SK-N-SH treated with all-trans-retinoic acid at 6 μM for 48 hours (cell line): Measurements from ENCODE around the gene KCNQ5.

ENCODE experiments used
- ATAC-seq: fragments of 200-7000 bp; cut with Tn5 transposase; 3 replicates; pipeline ENCODE4 v1.9.1; 2020; ENCODE audit warnings: mild to moderate bottlenecking, moderate library complexity
- ARNTL ChIP-seq: fragments of 450-650 bp; formaldehyde crosslinking; IDR thresholded peaks from 2 replicates; pipeline ENCODE4 v1.5.0; 2020; ENCODE audit warnings: low read depth, mild to moderate bottlenecking, moderate library complexity, borderline replicate concordance
- BACH2 ChIP-seq: fragments of 250-450 bp; sonication (Bioruptor Pico); IDR thresholded peaks from 2 replicates; pipeline ENCODE4 v1.9.0; 2021; ENCODE audit warnings: mild to moderate bottlenecking, borderline replicate concordance
- CREB5 ChIP-seq: fragments of 250-450 bp; sonication (Bioruptor Pico); IDR thresholded peaks from 2 replicates; pipeline ENCODE4 v1.5.1; 2020; ENCODE audit warnings: low read depth, mild to moderate bottlenecking, moderate library complexity
- CSDC2 ChIP-seq: fragments of 250-450 bp; sonication (Bioruptor Pico); IDR thresholded peaks from 2 replicates; pipeline ENCODE4 v1.5.0; 2020; ENCODE audit warnings: mild to moderate bottlenecking, moderate library complexity
- GLIS3 ChIP-seq: fragments of 250-450 bp; sonication (Bioruptor Pico); IDR thresholded peaks from 2 replicates; pipeline ENCODE4 v1.5.0; 2020; ENCODE audit warnings: mild to moderate bottlenecking, moderate library complexity
- ISL1 ChIP-seq: fragments of 250-450 bp; sonication (Bioruptor Pico); IDR thresholded peaks from 2 replicates; pipeline ENCODE4 v2.1.2; 2022; ENCODE audit warnings: mild to moderate bottlenecking, moderate library complexity
- OSR1 ChIP-seq: fragments of 250-450 bp; sonication (Bioruptor Pico); IDR thresholded peaks from 2 replicates; pipeline ENCODE4 v1.8.0; 2022; ENCODE audit warnings: moderate library complexity, mild to moderate bottlenecking, inconsistent platforms
- POU6F1 ChIP-seq: fragments of 250-450 bp; sonication (Bioruptor Pico); IDR thresholded peaks from 2 replicates; pipeline ENCODE4 v1.8.0; 2021; ENCODE audit warnings: low read depth, mild to moderate bottlenecking, moderate library complexity, borderline replicate concordance
- PPARA ChIP-seq: fragments of 250-450 bp; sonication (Bioruptor Pico); IDR thresholded peaks from 2 replicates; pipeline ENCODE4 v1.5.0; 2020; ENCODE audit warnings: mild to moderate bottlenecking, borderline replicate concordance
- RARB ChIP-seq: fragments of 250-450 bp; sonication (Bioruptor Pico); IDR thresholded peaks from 2 replicates; pipeline ENCODE4 v1.8.0; 2021; ENCODE audit warnings: mild to moderate bottlenecking, moderate library complexity
- SNAI2 ChIP-seq: fragments of 250-450 bp; sonication (Bioruptor Pico); IDR thresholded peaks from 2 replicates; pipeline ENCODE4 v1.5.0; 2020; ENCODE audit warnings: mild to moderate bottlenecking, moderate library complexity
- TCF4 ChIP-seq: fragments of 250-450 bp; sonication (Bioruptor Pico); IDR thresholded peaks from 2 replicates; pipeline ENCODE4 v1.8.0; 2021; ENCODE audit warnings: mild to moderate bottlenecking, moderate library complexity, borderline replicate concordance
- TOX ChIP-seq: fragments of 250-450 bp; sonication (Bioruptor Pico); IDR thresholded peaks from 2 replicates; pipeline ENCODE4 v1.8.0; 2021; ENCODE audit warnings: mild to moderate bottlenecking, moderate library complexity, borderline replicate concordance
- ZC3H10 ChIP-seq: fragments of 250-450 bp; sonication (Bioruptor Pico); IDR thresholded peaks from 2 replicates; pipeline ENCODE4 v1.5.1; 2021; ENCODE audit warnings: mild to moderate bottlenecking, moderate library complexity
- ZFP3 ChIP-seq: fragments of 250-450 bp; sonication (Bioruptor Pico); IDR thresholded peaks from 2 replicates; pipeline ENCODE4 v1.5.0; 2020; ENCODE audit warnings: mild to moderate bottlenecking, moderate library complexity
- ZFP30 ChIP-seq: fragments of 450-650 bp; formaldehyde crosslinking; IDR thresholded peaks from 2 replicates; pipeline ENCODE4 v1.5.0; 2022; ENCODE audit warnings: mild to moderate bottlenecking, moderate library complexity
- ZNF565 ChIP-seq: fragments of 450-650 bp; formaldehyde crosslinking; conservative IDR thresholded peaks from 2 replicates; pipeline ENCODE4 v1.5.0; 2020; ENCODE audit warnings: low read depth, mild to moderate bottlenecking, moderate library complexity
- ZNF70 ChIP-seq: fragments of 450-650 bp; formaldehyde crosslinking; IDR thresholded peaks from 2 replicates; pipeline ENCODE4 v1.5.0; 2020; ENCODE audit warnings: mild to moderate bottlenecking, moderate library complexity
- ZNF8 ChIP-seq: fragments of 450-650 bp; formaldehyde crosslinking; IDR thresholded peaks from 2 replicates; pipeline ENCODE4 v1.5.0; 2020; ENCODE audit warnings: mild to moderate bottlenecking, moderate library complexity
- TF ChIP-seq, protein P1 (sequence below): fragments of 250-450 bp; sonication (Bioruptor Pico); IDR thresholded peaks from 2 replicates; pipeline ENCODE4 v1.5.1; 2021; ENCODE audit warnings: mild to moderate bottlenecking, moderate library complexity
- TF ChIP-seq, protein P2 (sequence below): fragments of 250-450 bp; sonication (Bioruptor Pico); IDR thresholded peaks from 2 replicates; pipeline ENCODE4 v1.8.0; 2020; ENCODE audit warnings: mild to moderate bottlenecking, moderate library complexity, borderline replicate concordance
- TF ChIP-seq, protein P3 (sequence below): fragments of 250-450 bp; sonication (Bioruptor Pico); IDR thresholded peaks from 2 replicates; pipeline ENCODE4 v1.5.0; 2020; ENCODE audit warnings: mild to moderate bottlenecking, moderate library complexity

Gene KCNQ5

GRCh38 chr6:73176057-73176456, 554.2 kb downstream of the KCNQ5 start:
- no peak for ATAC-seq
- TF ChIP-seq PPARA (CRISPR knock-in tag) = no peak
- no peak for TF ChIP-seq ARNTL (CRISPR knock-in tag)
- no peak for TF ChIP-seq SNAI2

DNA sequence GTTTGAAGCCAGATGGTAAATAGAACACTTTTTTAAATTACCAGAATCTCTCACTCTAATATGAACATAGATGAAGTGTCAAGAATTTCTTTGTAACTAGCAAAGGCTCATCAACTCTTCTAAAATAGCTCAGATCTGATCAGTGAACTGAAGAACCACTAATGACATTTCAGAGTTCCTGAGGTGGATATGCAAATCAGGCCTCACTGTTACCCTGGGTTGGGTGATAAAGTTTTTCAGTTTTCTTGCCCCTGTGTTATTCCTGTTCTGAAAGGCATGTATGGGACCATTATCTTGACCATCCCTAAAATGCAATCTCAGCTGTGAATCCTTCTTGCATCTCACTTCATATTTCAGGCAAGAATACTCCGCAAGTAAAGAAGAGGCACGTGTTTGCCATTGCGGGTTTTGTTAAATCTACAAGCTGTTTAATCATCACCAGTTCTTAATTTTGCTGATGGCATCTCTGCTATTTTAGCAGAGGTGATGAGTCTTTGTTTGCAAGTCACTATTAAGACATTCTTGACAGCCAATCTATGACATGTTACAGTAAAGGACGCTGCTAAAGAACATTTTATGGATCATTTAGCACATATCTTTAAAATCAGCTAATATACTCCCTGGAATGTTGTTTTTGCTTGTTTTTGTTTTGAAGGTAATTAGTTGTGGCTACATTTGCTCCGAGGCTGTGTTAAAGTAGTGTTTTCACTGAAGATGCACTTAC, 555.5 kb downstream of the KCNQ5 start:
- no peak for ATAC-seq
- TF ChIP-seq RARB (CRISPR knock-in tag) = no peak
- no peak for TF ChIP-seq ZFP30 (CRISPR knock-in tag)
- TF ChIP-seq, protein P1, sequence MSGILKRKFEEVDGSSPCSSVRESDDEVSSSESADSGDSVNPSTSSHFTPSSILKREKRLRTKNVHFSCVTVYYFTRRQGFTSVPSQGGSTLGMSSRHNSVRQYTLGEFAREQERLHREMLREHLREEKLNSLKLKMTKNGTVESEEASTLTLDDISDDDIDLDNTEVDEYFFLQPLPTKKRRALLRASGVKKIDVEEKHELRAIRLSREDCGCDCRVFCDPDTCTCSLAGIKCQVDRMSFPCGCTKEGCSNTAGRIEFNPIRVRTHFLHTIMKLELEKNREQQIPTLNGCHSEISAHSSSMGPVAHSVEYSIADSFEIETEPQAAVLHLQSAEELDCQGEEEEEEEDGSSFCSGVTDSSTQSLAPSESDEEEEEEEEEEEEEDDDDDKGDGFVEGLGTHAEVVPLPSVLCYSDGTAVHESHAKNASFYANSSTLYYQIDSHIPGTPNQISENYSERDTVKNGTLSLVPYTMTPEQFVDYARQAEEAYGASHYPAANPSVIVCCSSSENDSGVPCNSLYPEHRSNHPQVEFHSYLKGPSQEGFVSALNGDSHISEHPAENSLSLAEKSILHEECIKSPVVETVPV = no peak
- TF ChIP-seq ZC3H10 (CRISPR knock-in tag) = no peak
- TF ChIP-seq ARNTL (CRISPR knock-in tag) = no peak
- TF ChIP-seq, protein P2, sequence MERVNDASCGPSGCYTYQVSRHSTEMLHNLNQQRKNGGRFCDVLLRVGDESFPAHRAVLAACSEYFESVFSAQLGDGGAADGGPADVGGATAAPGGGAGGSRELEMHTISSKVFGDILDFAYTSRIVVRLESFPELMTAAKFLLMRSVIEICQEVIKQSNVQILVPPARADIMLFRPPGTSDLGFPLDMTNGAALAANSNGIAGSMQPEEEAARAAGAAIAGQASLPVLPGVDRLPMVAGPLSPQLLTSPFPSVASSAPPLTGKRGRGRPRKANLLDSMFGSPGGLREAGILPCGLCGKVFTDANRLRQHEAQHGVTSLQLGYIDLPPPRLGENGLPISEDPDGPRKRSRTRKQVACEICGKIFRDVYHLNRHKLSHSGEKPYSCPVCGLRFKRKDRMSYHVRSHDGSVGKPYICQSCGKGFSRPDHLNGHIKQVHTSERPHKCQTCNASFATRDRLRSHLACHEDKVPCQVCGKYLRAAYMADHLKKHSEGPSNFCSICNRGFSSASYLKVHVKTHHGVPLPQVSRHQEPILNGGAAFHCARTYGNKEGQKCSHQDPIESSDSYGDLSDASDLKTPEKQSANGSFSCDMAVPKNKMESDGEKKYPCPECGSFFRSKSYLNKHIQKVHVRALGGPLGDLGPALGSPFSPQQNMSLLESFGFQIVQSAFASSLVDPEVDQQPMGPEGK (CRISPR knock-in tag) = no peak
- no peak for TF ChIP-seq ZNF565
- no peak for TF ChIP-seq GLIS3
- TF ChIP-seq ZNF70 = no peak
- no peak for TF ChIP-seq ZFP3

DNA sequence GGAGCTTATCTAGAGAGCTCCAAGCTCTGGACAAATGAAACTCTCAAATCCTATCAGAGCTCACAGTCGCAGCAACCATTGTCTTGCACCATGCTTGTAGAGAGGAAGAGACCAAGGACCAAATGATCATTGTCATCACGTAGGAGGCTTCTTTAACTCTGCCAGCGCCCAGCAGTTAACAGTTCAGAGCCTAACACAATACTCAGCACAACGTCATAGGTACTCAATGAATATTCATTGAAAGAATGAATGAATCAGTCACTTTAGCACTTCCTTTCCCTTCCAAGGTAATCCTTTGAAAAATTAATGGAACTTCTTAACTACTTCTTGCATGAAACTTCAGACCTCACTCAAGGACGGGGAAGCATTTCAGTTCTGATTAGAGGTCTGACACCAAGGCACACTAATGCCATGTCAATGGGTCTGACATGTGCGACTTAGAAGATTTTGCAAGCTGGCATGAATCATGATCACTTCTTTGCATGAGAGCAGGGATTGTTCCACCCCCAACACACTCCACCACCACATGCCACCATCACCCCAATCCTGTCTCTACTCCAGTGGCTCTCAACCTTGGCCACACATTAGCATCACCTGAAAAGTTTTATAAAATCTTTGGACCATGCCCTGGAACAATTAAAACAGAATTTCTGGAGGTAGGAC, 558.3 kb downstream of the KCNQ5 start:
- TF ChIP-seq RARB (CRISPR knock-in tag) (no peak), SNAI2 (no peak), OSR1 (CRISPR knock-in tag) (no peak), CREB5 (CRISPR knock-in tag) (no peak), CSDC2 (CRISPR knock-in tag) (no peak), ZNF565 (no peak), ZFP30 (CRISPR knock-in tag) (no peak), PPARA (CRISPR knock-in tag) (no peak), TOX (no peak), ZNF8 (no peak), GLIS3 (no peak), ZNF70 (no peak), ISL1 (CRISPR knock-in tag) (no peak), POU6F1 (CRISPR knock-in tag) (no peak), ZFP3 (no peak), BACH2 (CRISPR knock-in tag) (no peak), TCF4 (CRISPR knock-in tag) (no peak), ZC3H10 (CRISPR knock-in tag) (no peak)
- TF ChIP-seq, protein P2 (CRISPR knock-in tag) = no peak
- TF ChIP-seq, protein P3, sequence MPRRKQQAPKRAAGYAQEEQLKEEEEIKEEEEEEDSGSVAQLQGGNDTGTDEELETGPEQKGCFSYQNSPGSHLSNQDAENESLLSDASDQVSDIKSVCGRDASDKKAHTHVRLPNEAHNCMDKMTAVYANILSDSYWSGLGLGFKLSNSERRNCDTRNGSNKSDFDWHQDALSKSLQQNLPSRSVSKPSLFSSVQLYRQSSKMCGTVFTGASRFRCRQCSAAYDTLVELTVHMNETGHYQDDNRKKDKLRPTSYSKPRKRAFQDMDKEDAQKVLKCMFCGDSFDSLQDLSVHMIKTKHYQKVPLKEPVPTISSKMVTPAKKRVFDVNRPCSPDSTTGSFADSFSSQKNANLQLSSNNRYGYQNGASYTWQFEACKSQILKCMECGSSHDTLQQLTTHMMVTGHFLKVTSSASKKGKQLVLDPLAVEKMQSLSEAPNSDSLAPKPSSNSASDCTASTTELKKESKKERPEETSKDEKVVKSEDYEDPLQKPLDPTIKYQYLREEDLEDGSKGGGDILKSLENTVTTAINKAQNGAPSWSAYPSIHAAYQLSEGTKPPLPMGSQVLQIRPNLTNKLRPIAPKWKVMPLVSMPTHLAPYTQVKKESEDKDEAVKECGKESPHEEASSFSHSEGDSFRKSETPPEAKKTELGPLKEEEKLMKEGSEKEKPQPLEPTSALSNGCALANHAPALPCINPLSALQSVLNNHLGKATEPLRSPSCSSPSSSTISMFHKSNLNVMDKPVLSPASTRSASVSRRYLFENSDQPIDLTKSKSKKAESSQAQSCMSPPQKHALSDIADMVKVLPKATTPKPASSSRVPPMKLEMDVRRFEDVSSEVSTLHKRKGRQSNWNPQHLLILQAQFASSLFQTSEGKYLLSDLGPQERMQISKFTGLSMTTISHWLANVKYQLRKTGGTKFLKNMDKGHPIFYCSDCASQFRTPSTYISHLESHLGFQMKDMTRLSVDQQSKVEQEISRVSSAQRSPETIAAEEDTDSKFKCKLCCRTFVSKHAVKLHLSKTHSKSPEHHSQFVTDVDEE (CRISPR knock-in tag) = no peak
- peak; percentile 12; the same call in 1 of the 3 replicates for ATAC-seq
